HepG2 (cell line): ENCODE measurements around the gene ARHGAP5. TPM values are rescaled to one million over a fixed set of nuclear protein-coding genes. Genes with fewer than 3 reads are reported as not detected.
A peak's percentile ranks its signal among the peaks of the same experiment; 100 is the strongest.

Experiments used
- ATAC-seq: fragments of 200-7000 bp; cut with Tn5 transposase; 3 replicates; pipeline ENCODE4 v1.9.1; 2020; ENCODE audit warnings: mild to moderate bottlenecking, moderate library complexity
- BruUV-seq: library from RNA; stranded (reverse); fragments of 400-500 nt; replicated peaks from 2 replicates; lab custom pipeline; 2021; lab: Mats Ljungman, UMichigan
- CTCF ChIA-PET: fragments of 300-600 bp; formaldehyde crosslinking; extraction: SDS; loops from one replicate; lab custom pipeline; 2021; ENCODE audit warnings: low total read pairs, inconsistent platforms, low intra/inter-chr PET ratio; lab: Yijun Ruan, JAX
- POLR2A ChIA-PET: fragments of 350-600 bp; sonication (Branson Sonifier 250); formaldehyde crosslinking; loops from one replicate; lab custom pipeline; 2020; ENCODE audit warnings: antibody characterized with exemption, inconsistent platforms; lab: Yijun Ruan, JAX
- DNase-seq: peaks from one replicate; pipeline ENCODE4 v3.0.0-alpha.2; 2015; ENCODE audit warnings: low spot score
- FAIRE-seq: peaks from 3 replicates; lab custom pipeline; 2011; peaks lifted over from hg19 to GRCh38; lab: Jason Lieb, UNC
- H2AFZ ChIP-seq: one replicate; pipeline ENCODE4 v1.6.1; 2011; ENCODE audit warnings: low read length, inconsistent platforms
- H3K27ac ChIP-seq: fragments of 300-600 bp; 3 replicates; pipeline ENCODE4 v1.8.0; 2011; ENCODE audit warnings: mixed run types, mild to moderate bottlenecking, mixed read lengths, low read length, inconsistent platforms; ENCODE audit not compliant: insufficient read depth; ENCODE audit errors: extremely low read length
- H3K27me3 ChIP-seq, 2 experiments: fragments of 200-600 bp in 1 of 2; 2 replicates in 1 of 2; 3 replicates in 1 of 2; pipeline versions ENCODE4 v1.6.0 to v1.8.0; 2011; ENCODE audit warnings: low read length in 2 of 2, mild to moderate bottlenecking in 2 of 2, moderate library complexity in 2 of 2, inconsistent platforms in 1 of 2; ENCODE audit not compliant: insufficient read depth in 2 of 2, control insufficient read depth in 1 of 2
- H3K36me3 ChIP-seq, 2 experiments: fragments of 200-600 bp in 1 of 2; replicated peaks in 1 of 2; 2 replicates in 1 of 2; 3 replicates in 1 of 2; pipeline versions ENCODE4 v1.5.1 to v1.8.0; 2011; ENCODE audit warnings: low read length in 2 of 2, inconsistent platforms in 1 of 2; ENCODE audit not compliant: insufficient read depth in 2 of 2, control insufficient read depth in 1 of 2
- H3K4me1 ChIP-seq: 2 replicates; pipeline ENCODE4 v1.5.1; 2012; ENCODE audit warnings: low read length, inconsistent platforms; ENCODE audit not compliant: insufficient read depth
- H3K4me2 ChIP-seq: 2 replicates; pipeline ENCODE4 v1.6.0; 2011; ENCODE audit warnings: low read depth, low read length, inconsistent platforms
- H3K4me3 ChIP-seq, 3 experiments: fragments of 200-600 bp in 1 of 3; sonication (generic), shearing (Covaris generic) in 1 of 3; replicated peaks in 1 of 3; 2 replicates each; pipeline ENCODE4 v1.5.1; 2011 to 2016; ENCODE audit warnings: low read length in 3 of 3, inconsistent platforms in 2 of 3, low read depth in 2 of 3, mild to moderate bottlenecking in 2 of 3, control low read depth in 1 of 3, mixed read lengths in 1 of 3; ENCODE audit not compliant: insufficient read depth in 1 of 3
- H3K79me2 ChIP-seq: one replicate; pipeline ENCODE4 v1.6.1; 2011; ENCODE audit warnings: low read length, inconsistent platforms; ENCODE audit not compliant: insufficient read depth
- H3K9ac ChIP-seq: 2 replicates; pipeline ENCODE4 v1.6.0; 2011; ENCODE audit warnings: mild to moderate bottlenecking, low read depth, low read length, inconsistent platforms; ENCODE audit not compliant: insufficient read depth
- H3K9me3 ChIP-seq: 2 replicates; pipeline ENCODE4 v1.5.1; 2012; ENCODE audit warnings: mild to moderate bottlenecking, low read length
- H4K20me1 ChIP-seq: 2 replicates; pipeline ENCODE4 v1.6.0; 2011; ENCODE audit warnings: inconsistent platforms, mild to moderate bottlenecking, low read length, moderate library complexity; ENCODE audit not compliant: insufficient read depth
- AKAP8 ChIP-seq: sonication (generic); formaldehyde crosslinking; IDR thresholded peaks from 2 replicates; pipeline ENCODE4 v1.5.1; 2020; ENCODE audit warnings: mild to moderate bottlenecking, missing genetic modification reagents
- CCAR2 ChIP-seq: fragments of 200-400 bp; formaldehyde crosslinking; optimal IDR thresholded peaks from 2 replicates; pipeline ENCODE3; 2018; ENCODE audit warnings: low read depth, mild to moderate bottlenecking, low read length, moderate library complexity
- DNMT3B ChIP-seq: conservative IDR thresholded peaks from 2 replicates; pipeline ENCODE4 v1.6.1; 2016; ENCODE audit warnings: missing biosample characterization, control low read depth
- HOXD1 ChIP-seq: sonication (generic); formaldehyde crosslinking; IDR thresholded peaks from 2 replicates; pipeline ENCODE4 v1.5.0; 2020; ENCODE audit warnings: missing genetic modification reagents
- IRF2 ChIP-seq: IDR thresholded peaks from 2 replicates; pipeline ENCODE4 v1.6.1; 2018; ENCODE audit warnings: missing genetic modification reagents, missing compliant biosample characterization
- MXI1 ChIP-seq: IDR thresholded peaks from 3 replicates; pipeline ENCODE4 v1.6.1; 2012; ENCODE audit warnings: low read depth, low read length, inconsistent platforms, borderline replicate concordance
- NR1H2 ChIP-seq: sonication (generic); formaldehyde crosslinking; IDR thresholded peaks from 2 replicates; pipeline ENCODE4 v1.8.1; 2022; ENCODE audit warnings: low read depth, missing genetic modification reagents, borderline replicate concordance
- SCMH1 ChIP-seq: sonication (generic); formaldehyde crosslinking; IDR thresholded peaks from 2 replicates; pipeline ENCODE4 v1.9.0; 2021; ENCODE audit warnings: missing genetic modification reagents, mild to moderate bottlenecking, borderline replicate concordance
- SMAD9 ChIP-seq: sonication (generic); formaldehyde crosslinking; IDR thresholded peaks from 2 replicates; pipeline ENCODE4 v1.5.1; 2020; ENCODE audit warnings: mild to moderate bottlenecking, missing genetic modification reagents
- WGBS: methylation state at CpG from one replicate; pipeline ENCODE4 v1.1.6; 2017; ENCODE audit warnings: low lambda C conversion rate; 5-methylcytosine and 5-hydroxymethylcytosine counted together
- in situ Hi-C: cut with HindIII; loops from 2 replicates; pipeline ENCODE4 v1.10.0; 2017; ENCODE audit warnings: low pct_unique_long_range_greater_than_20kb; ENCODE audit not compliant: extremely low pct_ligation_motif_present
- intact Hi-C: fragments of 100-400 bp; cut with micrococcal nuclease; formaldehyde crosslinking; loops from one replicate; pipeline ENCODE4 v1.10.0; 2022; ENCODE audit not compliant: unreplicated experiment
- polyA plus RNA-seq, 8 experiments: library from polyadenylated mRNA; depleted of rRNA in 3 of 8; stranded (reverse) in 7 of 8; unstranded in 1 of 8; fragments of >200 nt; fragmentation: Illumina TruSeq in 4 of 8; extraction: Trizol in 4 of 8; gene quantifications; 2 replicates each; pipeline versions ENCODE4 v1.2.1 to v1.2.3, GENCODE V29; 2011 to 2016; ENCODE audit warnings: low read depth in 4 of 8, missing spikeins in 1 of 8, mixed read lengths in 1 of 8; ENCODE audit not compliant: insufficient read depth in 1 of 8
- total RNA-seq, 5 experiments: library from RNA; depleted of rRNA; stranded (reverse); fragments of >200 nt; fragmentation: Illumina TruSeq; extraction: Trizol; gene quantifications; 2 replicates each; pipeline ENCODE4 v1.2.3, GENCODE V29; 2016; ENCODE audit warnings: low read depth in 1 of 5
- TF ChIP-seq, protein P1 (sequence below): sonication (generic); formaldehyde crosslinking; IDR thresholded peaks from 2 replicates; pipeline ENCODE4 v1.4.0; 2020; ENCODE audit warnings: mild to moderate bottlenecking, missing genetic modification reagents
- TF ChIP-seq, protein P2 (sequence below): sonication (generic); formaldehyde crosslinking; IDR thresholded peaks from 2 replicates; pipeline ENCODE4 v1.5.1; 2020; ENCODE audit warnings: missing genetic modification reagents, mild to moderate bottlenecking, borderline replicate concordance

ARHGAP5 gene
- total and polyA plus RNA-seq, 2 of the 13 experiments (the other 11 are each of a cell fraction or from before 2014, with no cell fraction given): 33.7 to 144 TPM

DNA sequence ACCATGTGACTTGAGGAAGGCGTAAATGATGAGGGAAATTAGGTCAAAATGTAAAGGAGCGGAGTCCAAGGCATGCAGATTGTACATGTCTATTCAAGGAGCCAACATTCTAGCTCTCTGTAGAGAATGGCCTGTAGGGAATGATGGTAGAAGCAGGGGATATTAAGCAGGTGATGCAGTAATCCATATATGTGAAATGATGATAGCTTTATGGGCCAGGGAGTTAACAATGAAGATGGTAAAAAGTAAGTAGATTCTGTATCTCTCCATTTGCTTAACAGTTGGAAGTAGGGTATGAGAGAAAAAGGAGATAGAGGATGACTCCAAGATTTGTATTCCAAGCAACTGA, 33.4 kb downstream of the ARHGAP5 start:
- Histone ChIP-seq H3K27ac (no peak overlapping the region), H3K9ac (no peak overlapping the region), H3K4me1 (peaks cover 17% of the 10 kb centered on the region), H3K79me2 (peaks cover 79% of the 10 kb centered on the region), H3K4me2 (no peak overlapping the region), H2AFZ (no peak overlapping the region), H3K9me3 (no peaks in the 10 kb centered on the region), H3K27me3 (no peaks in the 10 kb centered on the region), H3K36me3 (peaks cover 1 to 2% of the 10 kb centered on the region in 2 experiments; a peak in 2 of 5 replicates)
- CTCF ChIA-PET: no interaction called here
- ATAC-seq (peak; percentile 30; the same call in 1 of the 3 replicates), FAIRE-seq (no peak), DNase-seq (no peak)
- WGBS: 95% methylated on average over 2 of the region's 2 CpGs
- in situ Hi-C loops: no loop called here
- POLR2A ChIA-PET: no interaction called here
- TF ChIP-seq SCMH1 (CRISPR knock-in tag): no peak
- no peak for TF ChIP-seq MXI1
- TF ChIP-seq IRF2: no peak
- TF ChIP-seq DNMT3B (CRISPR knock-in tag): 0 out of 2 replicates have a peak, but pooled peaks have one; percentile 35
- TF ChIP-seq NR1H2 (CRISPR knock-in tag): no peak
- no peak for TF ChIP-seq AKAP8
- no peak for TF ChIP-seq CCAR2
- TF ChIP-seq, all 625 proteins: peak for 1
- no TSS peak for BruUV-seq
- no peak overlapping the region for H3K4me3 ChIP-seq
- H4K20me1 ChIP-seq: peaks cover 19% of the 10 kb centered on the region
- intact Hi-C loops: no loop called here

DNA sequence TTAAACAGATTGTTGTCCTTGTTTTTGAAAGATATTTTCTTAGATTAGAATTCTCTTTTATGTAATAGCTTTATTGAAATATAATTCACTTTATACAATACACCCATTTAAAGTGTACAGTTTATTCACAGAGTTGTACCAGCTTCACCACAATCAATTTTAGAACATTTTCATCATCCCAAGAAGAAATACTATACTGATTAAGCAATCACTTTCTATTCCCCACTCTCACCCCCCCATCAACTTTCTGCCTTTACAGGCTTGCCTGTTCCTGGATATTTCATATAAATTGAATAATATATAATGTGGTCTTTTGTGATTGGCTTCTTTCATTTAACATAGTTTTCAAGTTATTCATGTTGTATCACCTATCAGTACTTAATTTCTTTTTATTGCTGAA, 44.4 kb downstream of the ARHGAP5 start:
- BruUV-seq: no TSS peak
- Histone ChIP-seq H2AFZ (no peak overlapping the region), H3K9ac (no peak overlapping the region), H3K4me3 (no peak overlapping the region), H3K4me1 (0 out of 2 replicates have a peak, but pooled peaks cover 5% of the 10 kb centered on the region), H3K27me3 (no peaks in the 10 kb centered on the region), H3K79me2 (peaks cover 70% of the 10 kb centered on the region), H3K27ac (no peak overlapping the region), H4K20me1 (no peaks in the 10 kb centered on the region), H3K4me2 (no peak overlapping the region), H3K36me3 (peaks cover 4 to 21% of the 10 kb centered on the region in 2 experiments; a peak in 4 of 5 replicates), H3K9me3 (no peaks in the 10 kb centered on the region)
- intact Hi-C loops: loop anchor here (5.0 kb wide), 1 partner anchor 44 kb away; the partner anchor contains the start of gene ARHGAP5
- FAIRE-seq: no peak
- no peak for ATAC-seq
- CTCF ChIA-PET: no interaction called here
- in situ Hi-C loops: no loop called here
- DNase-seq: no peak
- POLR2A ChIA-PET: no interaction called here
- TF ChIP-seq, protein P1, sequence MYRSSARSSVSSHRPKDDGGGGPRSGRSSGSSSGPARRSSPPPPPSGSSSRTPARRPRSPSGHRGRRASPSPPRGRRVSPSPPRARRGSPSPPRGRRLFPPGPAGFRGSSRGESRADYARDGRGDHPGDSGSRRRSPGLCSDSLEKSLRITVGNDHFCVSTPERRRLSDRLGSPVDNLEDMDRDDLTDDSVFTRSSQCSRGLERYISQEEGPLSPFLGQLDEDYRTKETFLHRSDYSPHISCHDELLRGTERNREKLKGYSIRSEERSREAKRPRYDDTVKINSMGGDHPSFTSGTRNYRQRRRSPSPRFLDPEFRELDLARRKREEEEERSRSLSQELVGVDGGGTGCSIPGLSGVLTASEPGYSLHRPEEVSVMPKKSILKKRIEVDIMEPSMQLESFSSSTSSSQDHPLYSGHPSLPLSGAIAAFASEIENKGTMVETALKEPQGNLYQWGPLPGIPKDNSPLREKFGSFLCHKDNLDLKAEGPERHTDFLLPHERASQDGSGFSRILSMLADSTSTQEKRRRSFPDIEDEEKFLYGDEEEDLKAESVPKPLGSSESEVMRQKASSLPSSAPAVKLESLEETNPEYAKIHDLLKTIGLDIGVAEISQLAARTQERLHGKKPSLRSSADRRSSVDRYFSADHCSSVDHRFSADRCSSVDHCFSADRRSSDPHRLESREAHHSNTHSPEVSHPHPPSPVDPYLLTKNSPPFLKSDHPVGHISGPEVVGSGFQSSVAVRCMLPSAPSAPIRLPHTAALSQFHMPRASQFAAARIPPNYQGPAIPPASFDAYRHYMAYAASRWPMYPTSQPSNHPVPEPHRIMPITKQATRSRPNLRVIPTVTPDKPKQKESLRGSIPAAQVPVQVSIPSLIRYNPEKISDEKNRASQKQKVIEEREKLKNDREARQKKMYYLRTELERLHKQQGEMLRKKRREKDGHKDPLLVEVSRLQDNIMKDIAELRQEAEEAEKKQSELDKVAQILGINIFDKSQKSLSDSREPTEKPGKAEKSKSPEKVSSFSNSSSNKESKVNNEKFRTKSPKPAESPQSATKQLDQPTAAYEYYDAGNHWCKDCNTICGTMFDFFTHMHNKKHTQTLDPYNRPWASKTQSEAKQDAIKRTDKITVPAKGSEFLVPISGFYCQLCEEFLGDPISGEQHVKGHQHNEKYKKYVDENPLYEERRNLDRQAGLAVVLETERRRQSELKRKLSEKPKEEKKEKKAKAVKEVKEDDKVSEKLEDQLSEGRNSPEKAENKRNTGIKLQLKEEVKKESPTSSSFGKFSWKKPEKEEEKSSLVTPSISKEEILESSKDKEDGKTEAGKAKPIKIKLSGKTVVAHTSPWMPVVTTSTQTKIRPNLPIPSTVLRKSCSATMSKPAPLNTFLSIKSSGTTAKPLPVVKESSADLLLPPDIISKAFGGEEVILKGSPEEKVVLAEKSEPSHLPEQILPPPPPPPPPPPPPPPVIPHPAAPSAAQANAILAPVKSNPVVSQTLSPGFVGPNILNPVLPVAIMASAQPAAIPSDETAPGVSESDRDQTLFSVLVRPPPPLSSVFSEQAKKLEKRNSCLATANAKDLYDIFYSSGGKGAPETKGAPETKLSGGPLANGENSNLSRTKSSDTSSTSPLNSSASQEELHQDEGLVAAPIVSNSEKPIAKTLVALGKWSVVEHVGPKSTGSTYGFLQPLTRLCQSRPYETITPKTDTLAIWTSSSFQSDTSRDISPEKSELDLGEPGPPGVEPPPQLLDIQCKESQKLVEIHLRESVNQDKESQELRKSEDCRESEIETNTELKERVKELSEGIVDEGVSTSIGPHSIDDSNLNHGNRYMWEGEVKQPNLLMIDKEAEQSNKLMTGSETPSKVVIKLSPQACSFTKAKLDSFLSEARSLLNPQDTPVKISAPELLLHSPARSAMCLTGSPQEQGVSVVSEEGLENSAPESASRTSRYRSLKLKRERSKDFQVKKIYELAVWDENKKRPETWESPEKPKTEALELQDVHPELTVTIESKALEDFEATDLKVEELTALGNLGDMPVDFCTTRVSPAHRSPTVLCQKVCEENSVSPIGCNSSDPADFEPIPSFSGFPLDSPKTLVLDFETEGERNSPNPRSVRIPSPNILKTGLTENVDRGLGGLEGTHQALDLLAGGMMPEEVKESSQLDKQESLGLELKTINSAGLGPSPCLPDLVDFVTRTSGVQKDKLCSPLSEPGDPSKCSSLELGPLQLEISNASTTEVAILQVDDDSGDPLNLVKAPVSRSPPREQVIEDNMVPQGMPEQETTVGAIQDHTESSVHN: no peak
- TF ChIP-seq, protein P2, sequence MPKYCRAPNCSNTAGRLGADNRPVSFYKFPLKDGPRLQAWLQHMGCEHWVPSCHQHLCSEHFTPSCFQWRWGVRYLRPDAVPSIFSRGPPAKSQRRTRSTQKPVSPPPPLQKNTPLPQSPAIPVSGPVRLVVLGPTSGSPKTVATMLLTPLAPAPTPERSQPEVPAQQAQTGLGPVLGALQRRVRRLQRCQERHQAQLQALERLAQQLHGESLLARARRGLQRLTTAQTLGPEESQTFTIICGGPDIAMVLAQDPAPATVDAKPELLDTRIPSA (CRISPR knock-in tag): no peak
- TF ChIP-seq HOXD1 (CRISPR knock-in tag): no peak
- TF ChIP-seq SMAD9: no peak
